ENCODE data around the gene ZSCAN1. TPM values are rescaled to one million over a fixed set of nuclear protein-coding genes. Genes with fewer than 3 reads are reported as not detected.

ZSCAN1 gene
- total and polyA plus RNA-seq, 2 of the 4 experiments (the other 2 are of a cell fraction), result not detected

DNA sequence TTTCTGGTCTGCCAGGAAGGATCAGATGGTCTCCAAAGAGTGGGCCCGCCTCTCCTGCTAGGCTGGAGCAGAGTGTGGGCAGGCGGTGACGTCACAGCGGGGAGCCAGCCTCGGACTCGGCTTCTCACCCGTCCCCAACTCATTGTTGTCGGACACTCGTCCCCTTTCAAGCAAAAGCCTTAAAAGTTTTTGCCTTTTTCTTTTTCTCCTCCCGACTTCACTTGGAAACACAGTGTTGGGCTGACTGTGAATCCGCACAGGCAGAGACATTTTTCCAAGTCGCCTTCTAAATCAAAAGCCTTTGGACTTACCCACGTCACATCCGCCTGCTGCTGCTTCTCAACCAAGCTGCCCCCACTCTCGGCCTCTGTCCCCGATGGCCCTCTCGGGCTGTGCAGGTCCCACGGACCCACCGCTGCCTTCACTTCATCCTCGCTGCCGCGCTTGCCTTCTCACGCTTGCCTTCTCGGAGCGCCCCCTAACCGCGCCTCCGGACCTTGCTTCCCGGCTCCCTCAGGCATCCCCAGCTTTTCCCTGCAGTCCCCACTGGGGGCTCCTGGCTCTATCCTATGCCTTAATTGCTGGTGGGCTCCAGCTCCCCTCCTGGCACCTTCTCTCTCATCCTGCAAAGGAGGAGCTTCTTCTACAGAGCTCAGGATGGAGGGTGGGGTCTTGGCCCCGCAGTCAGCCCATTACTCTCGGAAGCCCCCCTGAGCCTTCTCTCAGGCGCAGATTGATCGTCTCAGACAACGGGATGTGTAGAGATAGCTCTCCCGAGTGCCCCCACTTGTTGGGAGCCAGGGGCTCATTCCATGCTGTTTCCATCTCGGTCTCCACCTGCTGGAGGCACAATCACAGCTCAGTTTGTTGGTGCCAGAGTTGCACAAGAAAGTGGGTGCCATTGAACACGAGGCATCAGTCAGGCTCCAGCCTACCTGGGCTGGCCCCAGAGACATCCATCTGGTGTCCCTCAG is 21.4 kb downstream of the ZSCAN1 start:
- no peak for TF ChIP-seq POLR2A (IDR thresholded peaks at IDR 0.05; ENCODE audit: low read depth, low read length)
- TF ChIP-seq, protein P1, sequence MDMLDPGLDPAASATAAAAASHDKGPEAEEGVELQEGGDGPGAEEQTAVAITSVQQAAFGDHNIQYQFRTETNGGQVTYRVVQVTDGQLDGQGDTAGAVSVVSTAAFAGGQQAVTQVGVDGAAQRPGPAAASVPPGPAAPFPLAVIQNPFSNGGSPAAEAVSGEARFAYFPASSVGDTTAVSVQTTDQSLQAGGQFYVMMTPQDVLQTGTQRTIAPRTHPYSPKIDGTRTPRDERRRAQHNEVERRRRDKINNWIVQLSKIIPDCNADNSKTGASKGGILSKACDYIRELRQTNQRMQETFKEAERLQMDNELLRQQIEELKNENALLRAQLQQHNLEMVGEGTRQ (IDR thresholded peaks at IDR 0.05; ENCODE audit: low read depth, low read length), result no peak
- TF ChIP-seq, protein P2, sequence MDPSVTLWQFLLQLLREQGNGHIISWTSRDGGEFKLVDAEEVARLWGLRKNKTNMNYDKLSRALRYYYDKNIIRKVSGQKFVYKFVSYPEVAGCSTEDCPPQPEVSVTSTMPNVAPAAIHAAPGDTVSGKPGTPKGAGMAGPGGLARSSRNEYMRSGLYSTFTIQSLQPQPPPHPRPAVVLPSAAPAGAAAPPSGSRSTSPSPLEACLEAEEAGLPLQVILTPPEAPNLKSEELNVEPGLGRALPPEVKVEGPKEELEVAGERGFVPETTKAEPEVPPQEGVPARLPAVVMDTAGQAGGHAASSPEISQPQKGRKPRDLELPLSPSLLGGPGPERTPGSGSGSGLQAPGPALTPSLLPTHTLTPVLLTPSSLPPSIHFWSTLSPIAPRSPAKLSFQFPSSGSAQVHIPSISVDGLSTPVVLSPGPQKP (IDR thresholded peaks at IDR 0.05; ENCODE audit: borderline replicate concordance, low read depth, low read length), result no peak
- no peak for TF ChIP-seq NFE2L2 (IDR thresholded peaks at IDR 0.05; ENCODE audit: low read depth, low read length)
- no peak for TF ChIP-seq RFX5 (IDR thresholded peaks at IDR 0.05; ENCODE audit: low read depth, low read length)
- TF ChIP-seq CHD1 (IDR thresholded peaks at IDR 0.05; ENCODE audit: low read depth, low read length), result no peak
- TF ChIP-seq MXI1 (IDR thresholded peaks at IDR 0.05; ENCODE audit: borderline replicate concordance, low read depth, low read length), result no peak
- no peak for TF ChIP-seq MAFK (IDR thresholded peaks at IDR 0.05; ENCODE audit: low read depth, low read length)
- no peak for TF ChIP-seq BHLHE40 (IDR thresholded peaks at IDR 0.05; ENCODE audit: low read depth, low read length)

More for the DNA sequence above, 21.4 kb downstream of the ZSCAN1 start:
- no peak overlapping the region for H3K4ac ChIP-seq (ENCODE audit: low read depth, low read length)
- ChIA-PET POLR2A (ENCODE audit: unreplicated experiment) (no interaction called here), CTCF (interaction anchor here (0.6 kb wide), 1 partner anchor 261 kb away, joined by 7 read pairs; no protein-coding TSS in a partner anchor)
- H3K14ac ChIP-seq (replicated peaks; ENCODE audit: low read depth, low read length), result no peak overlapping the region
- no peak overlapping the region for H3K56ac ChIP-seq (ENCODE audit: extremely low read depth, insufficient read depth, low read length)
- no peak overlapping the region for H4K91ac ChIP-seq (ENCODE audit: insufficient read depth, low read depth, low read length)
- peak overlapping the region; percentile 79 for H2AFZ ChIP-seq (replicated peaks; ENCODE audit: low read length, poor library complexity)
- H3K79me1 ChIP-seq (ENCODE audit: low read depth in 1 of 2, low read length in 2 of 2), result no peaks in the 10 kb centered on the region
- H3K23ac ChIP-seq (ENCODE audit: low read depth, low read length), result no peak overlapping the region
- peak overlapping the region in 1 of 2 experiments; percentile 65; a peak in 2 of 4 replicates for H4K8ac ChIP-seq (ENCODE audit: low read depth in 2 of 2, low read length in 2 of 2)
- ATAC-seq (ENCODE audit: low read depth) (peak; percentile 24), DNase-seq (peak; percentile 2)
- dilution Hi-C loops (cut with HindIII; ENCODE audit: low sequenced_read_pairs, unreplicated experiment) (no loop called here), in situ Hi-C loops (cut with MboI; ENCODE audit: low sequenced_read_pairs) (no loop called here), intact Hi-C loops (cut with micrococcal nuclease) (no loop called here)
- peak overlapping the region; percentile 34; the same call in 1 of the 2 replicates for H3K4me3 ChIP-seq (ENCODE audit: insufficient read depth, low read depth, low read length)
- H4K20me1 ChIP-seq (ENCODE audit: insufficient read depth, low read length), result no peaks in the 10 kb centered on the region
- H3K4me1 ChIP-seq (ENCODE audit: control insufficient read depth, insufficient read depth, low read length), result 0 out of 2 replicates have a peak, but pooled peaks cover 2% of the 10 kb centered on the region
- no peak overlapping the region for H2AK5ac ChIP-seq (ENCODE audit: low read depth, low read length)
- H3K9ac ChIP-seq (ENCODE audit: low read depth, low read length), result no peak overlapping the region; the same call in 1 of the 2 replicates
- no peak overlapping the region for H2BK15ac ChIP-seq (ENCODE audit: low read depth, low read length)
- no peak overlapping the region for H2BK20ac ChIP-seq (ENCODE audit: low read depth, low read length)
- H3K27me3 ChIP-seq (ENCODE audit: control insufficient read depth, insufficient read depth, low read length), result no peaks in the 10 kb centered on the region
- H2BK5ac ChIP-seq (ENCODE audit: low read depth, low read length, poor library complexity, severe bottlenecking), result no peak overlapping the region
- WGBS, 2 experiments (ENCODE audit: extremely low coverage in 2 of 2, insufficient read length in 1 of 2), result 23% methylated on average over 29 of the region's 37 CpGs; no CpG with 5 or more reads in 1 of the 2 experiments
- H4K5ac ChIP-seq (ENCODE audit: low read depth, low read length), result no peak overlapping the region
- no peak overlapping the region for H3K18ac ChIP-seq (ENCODE audit: low read depth, low read length)
- no peaks in the 10 kb centered on the region for H3K9me1 ChIP-seq (ENCODE audit: insufficient read depth, low read length)
- BruUV-seq (replicated peaks), result no TSS peak
- no peak overlapping the region for H2BK120ac ChIP-seq (ENCODE audit: low read depth, low read length)
- peaks cover 51% of the 10 kb centered on the region for H3K9me3 ChIP-seq (ENCODE audit: control insufficient read depth, insufficient read depth, low read length)
- H3K4me2 ChIP-seq (ENCODE audit: low read depth, low read length), result peak overlapping the region; percentile 39; the same call in 1 of the 2 replicates
- H3K27ac ChIP-seq (ENCODE audit: insufficient read depth, low read length), result no peak overlapping the region
- H2AK9ac ChIP-seq (replicated peaks; ENCODE audit: low read depth, low read length, poor library complexity), result no peak overlapping the region
- H3K36me3 ChIP-seq (ENCODE audit: control insufficient read depth, insufficient read depth, low read length), result no peaks in the 10 kb centered on the region
